ENCODE measurements around the gene UNG.

The UNG gene

GRCh38 chr12:109089683-109090082 is 7.7 kb upstream of the UNG start:
- DNase-seq (ENCODE audit: low read depth in 2 of 2): no peak

GRCh38 chr12:109092497-109093021 is 4.8 kb upstream of the UNG start:
- no peak for DNase-seq (ENCODE audit: low read depth in 2 of 2)

- DNase-seq (ENCODE audit: low read depth in 2 of 2): peak; percentile 87 to 92
These were observed 4.1 kb upstream of the UNG start, which contains the start of gene ALKBH2 for GRCh38 chr12:109093022-109093918. TSS of gene ALKBH2 (minus strand) at chr12:109093472. CDS start at chr12:109092786, 686 bp downstream.

- no peak for DNase-seq (ENCODE audit: low read depth in 2 of 2)
These were observed 310 bp upstream of the UNG start for GRCh38 chr12:109097140-109097434.

- DNase-seq (ENCODE audit: low read depth in 2 of 2): no peak
These were observed 797 bp downstream of the UNG start for GRCh38 chr12:109098183-109098604.

- no peak for DNase-seq (ENCODE audit: low read depth in 2 of 2)
These were observed 1.3 kb downstream of the UNG start for GRCh38 chr12:109098651-109099050.

GRCh38 chr12:109099431-109100020 is 2.1 kb downstream of the UNG start:
- DNase-seq (ENCODE audit: low read depth in 2 of 2): no peak

- DNase-seq (ENCODE audit: low read depth in 2 of 2): no peak
These were observed 3.3 kb downstream of the UNG start for GRCh38 chr12:109100741-109101140.

GRCh38 chr12:109102491-109102890 is 5.1 kb downstream of the UNG start:
- no peak for DNase-seq (ENCODE audit: low read depth in 2 of 2)

GRCh38 chr12:109105176-109105575 is 7.8 kb downstream of the UNG start:
- no peak for DNase-seq (ENCODE audit: low read depth in 2 of 2)

- no peak for DNase-seq (ENCODE audit: low read depth in 2 of 2)
These were observed 12.5 kb downstream of the UNG start for GRCh38 chr12:109109746-109110350.

- DNase-seq (ENCODE audit: low read depth in 2 of 2): no peak
These were observed 13.6 kb downstream of the UNG start for GRCh38 chr12:109110988-109111495.

- DNase-seq (ENCODE audit: low read depth in 2 of 2): no peak
These were observed 15.5 kb downstream of the UNG start for GRCh38 chr12:109112720-109113465.

- no peak for DNase-seq (ENCODE audit: low read depth in 2 of 2)
These were observed 16.4 kb downstream of the UNG start for GRCh38 chr12:109113661-109114321.

- DNase-seq (ENCODE audit: low read depth in 2 of 2): no peak
These were observed 17.2 kb downstream of the UNG start for GRCh38 chr12:109114644-109115043.

- no peak for DNase-seq (ENCODE audit: low read depth in 2 of 2)
These were observed 18.0 kb downstream of the UNG start for GRCh38 chr12:109115404-109115757.

- DNase-seq (ENCODE audit: low read depth in 2 of 2): no peak
These were observed 18.6 kb downstream of the UNG start, which contains the start of gene ACACB for GRCh38 chr12:109115758-109116610. TSS of gene ACACB (plus strand) at chr12:109116587. CDS start at chr12:109139406, 22,819 bp downstream.

GRCh38 chr12:109116611-109116949 is 19.2 kb downstream of the UNG start:
- no peak for DNase-seq (ENCODE audit: low read depth in 2 of 2)

- no peak for DNase-seq (ENCODE audit: low read depth in 2 of 2)
These were observed 22.7 kb downstream of the UNG start for GRCh38 chr12:109120095-109120494.

GRCh38 chr12:109120557-109120956 is 23.2 kb downstream of the UNG start:
- no peak for DNase-seq (ENCODE audit: low read depth in 2 of 2)

Data from activated CD8-positive, alpha-beta memory T cell treated with anti-CD3 and anti-CD28 coated beads for 4 hours (primary cell).